Tibial nerve (tissue), 4 donors: ENCODE measurements around the gene BAG5. TPM values are rescaled to one million over a fixed set of nuclear protein-coding genes. Genes with fewer than 3 reads are reported as not detected.

ENCODE experiments used
- DNase-seq, 2 donors: peaks; one replicate each; pipeline ENCODE4 v3.0.0-alpha.2; 2019; ENCODE audit warnings: low spot score in 2 of 2
- H3K27ac ChIP-seq, 4 donors: fragments of 200-600 bp; sonication (generic) in 3 of 4; one replicate each; pipeline ENCODE4 v1.5.1; 2017 to 2019; ENCODE audit warnings: mild to moderate bottlenecking in 1 of 4
- H3K27me3 ChIP-seq, 2 donors: fragments of 200-600 bp; sonication (generic) in 1 of 2; one replicate each; pipeline versions ENCODE4 v1.5.1 to v1.6.0; 2017 to 2019
- H3K36me3 ChIP-seq, 3 donors: fragments of 200-600 bp; sonication (generic); one replicate each; pipeline ENCODE4 v1.5.1; 2018 to 2019
- H3K4me1 ChIP-seq, 4 donors: fragments of 200-600 bp; sonication (generic) in 3 of 4; one replicate each; pipeline ENCODE4 v1.5.1; 2017 to 2019
- H3K4me3 ChIP-seq, 4 donors: fragments of 200-600 bp; sonication (generic) in 3 of 4; one replicate each; pipeline ENCODE4 v1.5.1; 2017 to 2019; ENCODE audit warnings: mild to moderate bottlenecking in 1 of 4, moderate library complexity in 1 of 4
- H3K9me3 ChIP-seq, 4 donors: fragments of 200-600 bp; sonication (generic) in 3 of 4; one replicate each; pipeline ENCODE4 v1.5.1; 2017 to 2019
- CTCF ChIP-seq, 5 experiments: fragments of 200-600 bp in 3 of 5; fragments of 450-650 bp in 2 of 5; sonication (generic) in 3 of 5; IDR thresholded peaks; one replicate each; pipeline ENCODE4 v1.5.1; 2016 to 2019; ENCODE audit warnings: antibody characterized with exemption in 5 of 5, mild to moderate bottlenecking in 3 of 5, moderate library complexity in 2 of 5
- EP300 ChIP-seq, 2 donors: sonication (generic); formaldehyde crosslinking; IDR thresholded peaks; one replicate each; pipeline ENCODE4 v1.6.1; 2017; ENCODE audit warnings: antibody characterized with exemption in 2 of 2, mild to moderate bottlenecking in 1 of 2
- POLR2A ChIP-seq, 2 donors: fragments of 450-650 bp; IDR thresholded peaks; one replicate each; pipeline ENCODE4 v1.6.1; 2017; ENCODE audit warnings: antibody characterized with exemption in 2 of 2, mild to moderate bottlenecking in 2 of 2, moderate library complexity in 2 of 2
- WGBS, 2 donors: methylation state at CpG; one replicate each; pipeline ENCODE4 v1.1.5; 2018; 5-methylcytosine and 5-hydroxymethylcytosine counted together
- total RNA-seq, 4 donors: library from RNA; depleted of rRNA; stranded (reverse); fragments of >200 nt; gene quantifications; one replicate each; pipeline ENCODE4 v1.1.0, GENCODE V29; 2016

BAG5 gene
- total RNA-seq, 4 donors from 2014 or later, result 26.1 to 36.5 (median 31.7) TPM

- 5 to 21% methylated on average over 10 to 19 of the region's 21 CpGs for WGBS, 2 donors
- H3K4me1 ChIP-seq, result peaks cover 26 to 98% (median 69%) of the 10 kb centered on the region in 4 donors
- no peaks in the 10 kb centered on the region for H3K9me3 ChIP-seq
- H3K36me3 ChIP-seq, result no peaks in the 10 kb centered on the region
- no peak overlapping the region for H3K4me3 ChIP-seq
- DNase-seq, result peak in 1 of 2 donors; percentile 70
- TF ChIP-seq EP300 (IDR thresholded peaks at IDR 0.05), result peak in 1 of 2 donors; percentile 9
- no peak for TF ChIP-seq POLR2A (IDR thresholded peaks at IDR 0.05)
- TF ChIP-seq CTCF (IDR thresholded peaks at IDR 0.05), result peak; percentile 78 to 99 (median 94)
- no peaks in the 10 kb centered on the region for H3K27me3 ChIP-seq
- peak overlapping the region in 1 of 4 donors; percentile 94 for H3K27ac ChIP-seq
These were observed 15.6 kb downstream of the BAG5 start for GRCh38 chr14:103546652-103547454.

DNA sequence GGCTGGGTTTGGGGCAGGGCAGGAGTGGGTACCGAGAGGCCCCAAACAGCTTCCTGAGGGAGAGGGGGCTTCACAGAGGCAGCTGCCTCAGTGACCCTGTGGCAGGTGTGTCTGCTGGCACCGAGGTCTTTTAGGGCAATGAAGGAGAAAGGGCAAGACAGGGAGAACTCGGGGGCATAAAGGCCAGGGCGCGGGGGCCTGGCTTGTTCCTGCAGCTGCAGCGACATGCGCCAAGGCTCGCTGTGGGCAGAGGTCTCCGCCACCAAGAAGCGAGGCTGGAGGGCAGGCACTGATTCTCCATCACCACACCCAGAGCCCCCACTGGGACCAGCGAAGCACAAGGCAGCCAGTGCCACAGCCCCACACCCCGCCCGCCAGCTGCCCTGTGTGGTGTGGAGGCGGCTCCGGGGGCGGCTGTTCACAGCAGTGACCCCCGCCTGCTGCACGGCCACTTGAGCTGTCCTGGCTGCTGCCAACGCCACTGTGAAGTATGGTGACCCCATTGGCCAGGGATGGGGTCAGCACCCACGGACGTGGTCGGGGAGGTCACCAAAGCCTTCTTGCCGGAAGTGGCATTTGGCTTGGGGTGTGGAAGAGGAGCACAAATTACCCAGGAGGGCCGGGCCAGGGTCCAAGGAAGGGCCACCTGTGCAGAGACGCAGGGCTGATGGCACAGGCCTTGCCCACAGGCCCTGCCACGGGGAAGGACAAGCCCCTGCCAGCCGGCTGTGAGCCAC, 16.4 kb downstream of the BAG5 start:
- peaks cover 27 to 98% (median 70%) of the 10 kb centered on the region in 4 donors for H3K4me1 ChIP-seq
- no peak for DNase-seq
- H3K27ac ChIP-seq, result peak overlapping the region; percentile 21 to 94 (median 86)
- no peaks in the 10 kb centered on the region for H3K27me3 ChIP-seq
- H3K36me3 ChIP-seq, result no peaks in the 10 kb centered on the region
- H3K9me3 ChIP-seq, result no peaks in the 10 kb centered on the region
- WGBS, 2 donors, result 60 to 62% methylated on average over 19 to 20 of the region's 27 CpGs
- H3K4me3 ChIP-seq, result no peak overlapping the region
- TF ChIP-seq POLR2A (IDR thresholded peaks at IDR 0.05) (no peak), EP300 (IDR thresholded peaks at IDR 0.05) (no peak), CTCF (IDR thresholded peaks at IDR 0.05) (no peak)

- no peak overlapping the region for H3K4me3 ChIP-seq
- H3K9me3 ChIP-seq, result no peaks in the 10 kb centered on the region
- H3K36me3 ChIP-seq, result no peaks in the 10 kb centered on the region
- no peak for DNase-seq
- H3K27ac ChIP-seq, result peak overlapping the region; percentile 21 to 94 (median 86)
- no peaks in the 10 kb centered on the region for H3K27me3 ChIP-seq
- WGBS, 2 donors, result 90 to 94% methylated on average over 21 to 23 of the region's 29 CpGs
- TF ChIP-seq POLR2A (IDR thresholded peaks at IDR 0.05) (no peak), CTCF (IDR thresholded peaks at IDR 0.05) (no peak), EP300 (IDR thresholded peaks at IDR 0.05) (no peak)
- peaks cover 26 to 98% (median 70%) of the 10 kb centered on the region in 4 donors for H3K4me1 ChIP-seq
These were observed 17.1 kb downstream of the BAG5 start for GRCh38 chr14:103545219-103545914.

DNA sequence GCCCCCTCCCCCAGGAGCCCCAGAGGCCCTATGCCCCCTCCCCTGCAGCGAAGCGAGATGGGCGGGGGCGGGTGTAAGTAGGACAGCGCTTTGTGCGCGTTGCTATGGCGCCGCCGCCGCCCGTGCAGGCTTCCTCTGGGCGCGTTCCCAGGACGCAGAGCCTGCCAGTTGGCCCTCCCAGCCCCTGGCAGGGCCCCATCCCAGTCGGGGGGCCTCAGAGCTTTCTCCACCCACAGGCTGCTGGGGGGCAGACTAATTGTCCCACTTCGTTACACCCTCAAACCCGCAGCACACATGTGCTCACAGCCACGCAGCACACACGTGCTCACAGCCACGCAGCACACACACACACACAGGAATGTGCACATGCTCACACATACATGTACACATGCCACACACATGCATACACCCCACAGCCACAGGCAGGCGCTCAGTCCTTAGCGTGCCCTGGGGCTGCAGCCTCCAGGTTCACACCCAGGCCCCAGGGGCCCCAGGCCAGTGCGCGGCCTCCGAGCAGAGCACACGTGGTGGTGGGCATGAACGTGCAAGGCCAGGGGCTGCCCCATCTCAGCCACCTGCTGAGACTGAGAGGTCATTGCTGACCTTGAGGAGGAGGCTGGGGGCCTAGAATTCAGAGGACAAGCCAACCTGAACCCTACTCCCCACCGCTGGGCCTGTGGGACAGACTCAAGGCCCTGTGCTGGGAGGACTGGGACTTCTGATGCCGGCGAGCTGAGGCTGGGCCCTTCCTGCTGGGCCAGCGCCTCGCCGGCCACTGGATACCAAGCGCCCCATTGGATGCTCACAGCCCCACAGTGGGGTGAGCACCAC, 17.9 kb downstream of the BAG5 start:
- peaks cover 21 to 98% (median 69%) of the 10 kb centered on the region in 4 donors for H3K4me1 ChIP-seq

More for the DNA sequence above, 17.9 kb downstream of the BAG5 start:
- no peaks in the 10 kb centered on the region for H3K9me3 ChIP-seq
- TF ChIP-seq POLR2A (IDR thresholded peaks at IDR 0.05), result no peak
- TF ChIP-seq CTCF (IDR thresholded peaks at IDR 0.05), result no peak
- TF ChIP-seq EP300 (IDR thresholded peaks at IDR 0.05), result peak in 1 of 2 donors; percentile 70
- peak overlapping the region; percentile 79 to 94 (median 88) for H3K27ac ChIP-seq
- WGBS, 2 donors, result 40 to 44% methylated on average over 5 to 13 of the region's 35 CpGs
- no peak for DNase-seq
- no peaks in the 10 kb centered on the region for H3K27me3 ChIP-seq
- H3K4me3 ChIP-seq, result no peak overlapping the region
- no peaks in the 10 kb centered on the region for H3K36me3 ChIP-seq
